ENCODE results near the gene ZFP90. TPM values are rescaled to one million over a fixed set of nuclear protein-coding genes. Genes with fewer than 3 reads are reported as not detected.
"Not testable (repeated sequence)": the region's sequence is repeated elsewhere in the genome, so short reads cannot be mapped to it uniquely, and the experiment has no call there.

Gene ZFP90
- 17.3 TPM for polyA plus RNA-seq (2013, experiment 1 of 2)
- 22.2 TPM for polyA plus RNA-seq (2013, experiment 2 of 2)

DNA sequence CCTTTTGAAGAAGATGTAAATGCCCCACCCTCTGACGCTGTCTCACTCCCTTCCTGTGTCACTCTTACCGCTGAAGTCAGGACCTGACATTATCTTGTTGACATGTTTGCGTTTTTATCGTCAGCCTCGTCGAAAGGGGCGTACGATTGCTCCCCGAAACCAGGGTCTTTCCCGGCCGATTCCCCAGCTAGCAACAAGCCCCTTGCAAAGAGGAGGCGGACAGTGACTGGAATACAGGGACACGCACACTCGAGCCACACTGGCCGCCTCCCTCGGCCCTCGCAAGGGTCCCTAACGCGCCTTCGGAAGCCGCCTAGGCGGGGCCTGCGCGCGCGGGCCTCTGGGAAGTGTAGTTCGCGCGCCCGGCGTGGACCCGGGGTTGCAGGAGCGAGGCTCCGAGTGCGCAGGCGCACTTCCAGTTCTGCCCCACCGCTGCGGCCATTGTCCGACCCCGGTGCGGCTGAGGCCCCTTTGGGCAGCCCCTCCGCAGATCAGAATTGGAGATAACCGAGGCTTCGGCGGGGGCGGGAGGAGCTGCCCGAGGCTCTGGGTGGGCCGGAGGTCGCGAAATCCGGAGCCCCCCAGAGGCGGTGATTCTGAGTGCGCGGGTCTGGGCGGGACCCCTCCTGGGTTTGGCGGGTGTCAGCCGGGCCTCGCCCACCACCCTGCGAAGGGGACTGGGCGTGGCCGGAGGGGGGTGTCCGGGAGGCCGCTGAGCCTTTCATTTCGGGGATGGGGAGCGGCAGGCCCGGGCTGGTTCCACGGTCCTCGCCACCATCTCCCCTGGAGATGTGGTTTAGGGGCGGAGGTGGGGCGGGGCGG is at the start of gene ZFP90:
ZFP90 (plus strand) TSS at position 412 of the 822 bp plus-strand sequence. CDS start 502 bp downstream, outside the sequence.
- peak within 1 kb of the TSS; percentile 69 for H3K9ac ChIP-seq (ENCODE audit: low read depth, low read length)
- H3K4me1 ChIP-seq (ENCODE audit: insufficient read depth, low read length), result peaks cover 5% of the 10 kb centered on the region; the same call in 1 of the 2 replicates
- peaks cover 16% of the 10 kb centered on the region for H3K36me3 ChIP-seq (ENCODE audit: insufficient read depth, low read length)
- under 1% methylated on average over 65 of the region's 71 CpGs for WGBS
- peak within 1 kb of the TSS; percentile 63 for H3K27ac ChIP-seq (ENCODE audit: low read depth, low read length)
- H3K9me3 ChIP-seq (ENCODE audit: insufficient read depth, low read depth, low read length), result no peaks in the 10 kb centered on the region
- no peaks in the 10 kb centered on the region for H3K27me3 ChIP-seq (ENCODE audit: insufficient read depth, low read length)
- H3K4me3 ChIP-seq (ENCODE audit: low read length), result peak within 1 kb of the TSS; percentile 65

DNA sequence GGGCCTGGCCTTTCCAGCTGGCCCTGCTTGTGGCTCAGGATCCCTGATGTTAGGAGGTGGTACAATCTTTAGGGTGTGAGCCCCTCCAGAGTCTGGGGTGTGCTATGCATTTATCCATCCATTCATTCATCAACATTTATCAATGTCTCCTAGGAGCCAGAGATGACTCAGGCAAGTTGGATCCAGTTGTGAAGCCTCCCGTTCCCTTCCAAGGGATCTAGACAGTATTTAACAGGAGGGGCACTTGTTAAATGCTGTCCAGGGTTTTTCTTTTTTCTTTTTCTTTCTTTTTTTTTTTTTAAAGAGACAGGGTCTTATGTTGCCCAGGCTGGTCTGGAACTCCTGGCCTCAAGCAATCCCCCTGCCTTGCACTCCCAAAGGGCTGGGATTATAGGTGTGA is 48.7 kb upstream of the ZFP90 start:
- 63% methylated on average over 1 of the region's 1 CpG for WGBS
- H3K27ac ChIP-seq (ENCODE audit: low read depth, low read length), result no peak overlapping the region
- no peak overlapping the region for H3K9ac ChIP-seq (ENCODE audit: low read depth, low read length)
- no peaks in the 10 kb centered on the region for H3K36me3 ChIP-seq (ENCODE audit: insufficient read depth, low read length)
- peaks cover 27% of the 10 kb centered on the region for H3K4me1 ChIP-seq (ENCODE audit: insufficient read depth, low read length)
- no peaks in the 10 kb centered on the region for H3K9me3 ChIP-seq (ENCODE audit: insufficient read depth, low read depth, low read length)
- H3K27me3 ChIP-seq (ENCODE audit: insufficient read depth, low read length), result no peaks in the 10 kb centered on the region
- no peak overlapping the region for H3K4me3 ChIP-seq (ENCODE audit: low read length)

DNA sequence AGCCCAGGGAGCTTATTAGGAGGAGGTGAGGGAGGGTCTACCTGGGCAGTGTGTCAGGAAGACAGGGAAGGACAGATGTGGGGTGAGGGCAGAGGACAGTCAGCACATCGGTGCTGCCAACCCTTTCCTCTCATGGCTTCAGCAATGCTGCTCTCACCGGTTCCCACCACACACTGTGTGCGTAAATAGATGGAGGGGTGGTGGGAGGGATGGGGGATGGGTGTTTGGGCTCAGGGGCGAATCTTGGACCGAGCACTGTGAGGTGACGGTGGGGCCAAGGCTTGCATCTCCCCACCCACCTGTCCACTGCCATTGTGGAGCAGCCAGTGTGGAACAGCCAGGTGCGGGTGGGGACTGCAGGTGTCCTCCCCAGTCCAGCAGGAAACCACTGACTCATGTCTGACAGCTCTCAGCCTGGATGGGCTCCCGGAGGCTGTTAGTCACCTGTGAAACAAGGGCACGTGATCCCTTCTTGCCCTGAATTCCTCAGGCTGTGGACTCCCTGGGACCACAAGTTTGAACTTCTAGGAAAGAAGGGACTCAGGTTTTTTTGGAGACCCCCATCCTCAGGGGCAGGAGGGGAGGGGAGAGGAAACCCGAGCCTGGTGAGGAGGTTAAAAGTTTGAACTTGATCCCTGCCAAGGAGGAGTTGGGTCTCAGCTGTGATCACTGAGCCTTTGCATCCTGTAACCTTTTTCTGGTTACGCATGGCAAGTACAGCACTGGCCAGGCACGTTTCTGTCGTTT is 48.1 kb upstream of the ZFP90 start:
- Histone ChIP-seq H3K4me3 (ENCODE audit: low read length) (no peak overlapping the region), H3K27ac (ENCODE audit: low read depth, low read length) (peak overlapping the region; percentile 30; the same call in 1 of the 2 replicates), H3K9me3 (ENCODE audit: insufficient read depth, low read depth, low read length) (no peaks in the 10 kb centered on the region), H3K36me3 (ENCODE audit: insufficient read depth, low read length) (no peaks in the 10 kb centered on the region), H3K27me3 (ENCODE audit: insufficient read depth, low read length) (no peaks in the 10 kb centered on the region), H3K4me1 (ENCODE audit: insufficient read depth, low read length) (peaks cover 27% of the 10 kb centered on the region), H3K9ac (ENCODE audit: low read depth, low read length) (no peak overlapping the region)
- WGBS, result 44% methylated on average over 12 of the region's 13 CpGs

DNA sequence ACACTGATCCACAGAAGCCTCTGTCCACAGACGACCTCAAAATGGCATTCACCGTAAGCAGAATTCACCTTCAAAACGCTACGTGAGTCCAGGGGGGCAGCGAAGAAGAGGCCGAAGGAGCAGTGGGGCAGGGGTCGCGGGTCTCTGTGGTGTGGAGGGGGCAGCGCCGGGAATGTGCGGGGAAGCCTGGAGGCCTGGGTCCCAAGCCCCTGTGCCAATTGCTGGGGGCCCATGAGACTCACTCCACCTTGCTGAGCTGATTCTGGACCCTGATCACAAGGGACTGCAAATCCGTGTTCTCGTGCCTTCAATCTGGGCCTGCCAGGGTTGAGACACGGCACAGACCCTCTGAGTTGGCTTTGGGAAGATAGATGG is 47.5 kb upstream of the ZFP90 start:
- H3K27me3 ChIP-seq (ENCODE audit: insufficient read depth, low read length), result no peaks in the 10 kb centered on the region
- no peak overlapping the region for H3K9ac ChIP-seq (ENCODE audit: low read depth, low read length)
- 91% methylated on average over 14 of the region's 14 CpGs for WGBS
- H3K27ac ChIP-seq (ENCODE audit: low read depth, low read length), result peak overlapping the region; percentile 30; the same call in 1 of the 2 replicates
- peaks cover 25% of the 10 kb centered on the region for H3K4me1 ChIP-seq (ENCODE audit: insufficient read depth, low read length)
- no peaks in the 10 kb centered on the region for H3K9me3 ChIP-seq (ENCODE audit: insufficient read depth, low read depth, low read length)
- no peak overlapping the region for H3K4me3 ChIP-seq (ENCODE audit: low read length)
- no peaks in the 10 kb centered on the region for H3K36me3 ChIP-seq (ENCODE audit: insufficient read depth, low read length)

DNA sequence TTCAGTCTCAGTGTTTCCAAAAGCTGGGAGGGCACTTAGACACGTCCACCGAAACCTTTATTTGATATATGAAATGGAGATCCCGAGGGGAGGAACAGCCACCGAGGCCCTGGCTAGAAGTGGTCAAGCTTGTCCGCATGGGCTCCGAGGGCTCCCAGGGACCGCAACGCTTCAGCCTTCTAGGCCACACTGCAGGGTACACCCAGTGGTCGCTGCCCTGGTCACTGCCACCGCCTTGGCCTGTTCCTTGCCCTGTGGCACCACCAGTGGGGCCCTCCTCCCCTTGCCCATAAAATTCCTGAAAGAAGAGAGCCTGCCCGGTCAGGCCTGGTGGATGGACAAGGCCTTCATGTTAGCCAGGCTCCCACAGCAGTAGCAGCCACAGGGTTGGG is 46.9 kb upstream of the ZFP90 start:
- H3K9ac ChIP-seq (ENCODE audit: low read depth, low read length), result no peak overlapping the region
- H3K36me3 ChIP-seq (ENCODE audit: insufficient read depth, low read length), result no peaks in the 10 kb centered on the region
- H3K4me3 ChIP-seq (ENCODE audit: low read length), result no peak overlapping the region
- 94% methylated on average over 11 of the region's 11 CpGs for WGBS
- no peaks in the 10 kb centered on the region for H3K27me3 ChIP-seq (ENCODE audit: insufficient read depth, low read length)
- H3K9me3 ChIP-seq (ENCODE audit: insufficient read depth, low read depth, low read length), result no peaks in the 10 kb centered on the region
- no peak overlapping the region for H3K27ac ChIP-seq (ENCODE audit: low read depth, low read length)
- H3K4me1 ChIP-seq (ENCODE audit: insufficient read depth, low read length), result peaks cover 19% of the 10 kb centered on the region

DNA sequence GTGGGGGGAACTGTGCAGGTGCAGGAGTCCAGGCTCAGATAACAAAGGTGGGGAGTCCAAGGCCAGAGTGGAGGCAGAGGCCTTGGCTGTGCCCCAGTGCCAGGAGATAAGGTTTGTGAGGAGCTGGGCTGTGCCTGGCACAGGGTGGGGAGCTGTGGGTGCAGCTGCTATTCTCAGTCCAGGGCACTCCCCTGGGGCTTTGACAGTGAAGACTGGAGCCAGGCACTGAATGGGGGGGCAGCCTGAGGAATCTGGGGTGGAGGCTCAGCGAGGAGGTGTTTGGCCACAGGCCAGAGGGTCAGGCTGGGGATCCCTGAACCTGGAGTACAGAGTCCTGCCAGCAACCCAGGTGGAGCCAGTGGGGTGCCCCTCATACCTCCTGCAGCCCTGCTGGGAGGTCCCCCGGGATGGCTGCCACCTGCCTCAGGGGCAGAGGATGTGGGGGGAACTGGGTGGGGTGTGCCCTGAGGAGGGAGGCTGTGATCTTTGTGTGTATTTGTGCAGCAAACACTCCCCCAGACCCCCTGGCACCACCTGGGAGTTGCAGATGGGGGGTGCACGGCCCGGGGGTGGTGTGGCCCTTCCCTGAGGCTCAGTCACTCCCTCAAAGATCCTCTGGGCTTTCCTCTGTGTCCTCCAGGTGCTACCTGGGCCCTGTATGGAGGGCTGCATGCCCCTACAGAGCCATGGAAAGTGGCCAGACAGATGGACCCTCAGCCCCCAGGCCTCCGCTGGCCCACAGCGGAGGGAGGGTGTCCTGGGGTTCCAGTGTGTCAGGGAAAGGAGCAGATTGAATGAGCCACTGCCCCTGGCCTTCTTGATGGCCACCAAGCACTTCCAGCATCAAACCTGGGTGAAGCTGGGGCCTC is 46.3 kb upstream of the ZFP90 start:
- Histone ChIP-seq H3K36me3 (ENCODE audit: insufficient read depth, low read length) (no peaks in the 10 kb centered on the region), H3K4me3 (ENCODE audit: low read length) (no peak overlapping the region), H3K9ac (ENCODE audit: low read depth, low read length) (no peak overlapping the region), H3K9me3 (ENCODE audit: insufficient read depth, low read depth, low read length) (no peaks in the 10 kb centered on the region), H3K4me1 (ENCODE audit: insufficient read depth, low read length) (peaks cover 13% of the 10 kb centered on the region; the same call in 1 of the 2 replicates), H3K27ac (ENCODE audit: low read depth, low read length) (no peak overlapping the region), H3K27me3 (ENCODE audit: insufficient read depth, low read length) (no peaks in the 10 kb centered on the region)
- WGBS, result 92% methylated on average over 6 of the region's 6 CpGs

DNA sequence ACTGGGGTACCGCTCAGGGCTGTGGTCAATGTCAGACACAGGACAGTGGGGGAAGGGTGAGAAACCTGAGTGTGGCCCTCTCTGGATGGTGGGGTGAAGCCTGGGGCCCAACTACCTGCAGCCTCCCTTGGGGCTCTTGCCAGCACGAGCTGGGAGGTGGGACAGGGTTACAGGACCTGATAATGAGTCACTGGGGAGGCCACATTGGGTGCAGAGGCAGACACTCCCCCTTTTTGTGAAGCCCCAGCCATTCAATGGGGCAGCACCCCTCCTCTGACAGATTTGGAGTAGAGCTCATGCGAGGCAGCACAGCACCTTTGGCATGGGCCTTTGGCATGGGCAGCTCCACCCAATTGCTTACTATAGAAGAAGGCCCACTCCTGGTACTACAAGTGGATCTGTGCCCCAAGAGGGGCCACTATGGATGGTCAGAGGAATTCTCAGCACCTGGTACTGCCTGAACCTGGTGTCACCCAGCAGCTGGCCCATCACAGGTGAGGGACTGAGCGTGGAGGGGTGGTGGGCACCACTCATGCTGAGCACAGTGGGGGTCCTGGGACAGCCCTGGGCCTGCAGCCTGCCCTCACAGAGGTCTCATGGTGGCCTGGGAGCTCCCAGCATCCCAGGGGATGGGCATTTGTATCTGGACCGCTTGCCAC is 45.5 kb upstream of the ZFP90 start:
- Histone ChIP-seq H3K4me3 (ENCODE audit: low read length) (no peak overlapping the region), H3K27ac (ENCODE audit: low read depth, low read length) (no peak overlapping the region), H3K27me3 (ENCODE audit: insufficient read depth, low read length) (no peaks in the 10 kb centered on the region), H3K4me1 (ENCODE audit: insufficient read depth, low read length) (peaks cover 12% of the 10 kb centered on the region; the same call in 1 of the 2 replicates), H3K36me3 (ENCODE audit: insufficient read depth, low read length) (no peaks in the 10 kb centered on the region), H3K9ac (ENCODE audit: low read depth, low read length) (no peak overlapping the region), H3K9me3 (ENCODE audit: insufficient read depth, low read depth, low read length) (no peaks in the 10 kb centered on the region)
- 95% methylated on average over 5 of the region's 5 CpGs for WGBS

DNA sequence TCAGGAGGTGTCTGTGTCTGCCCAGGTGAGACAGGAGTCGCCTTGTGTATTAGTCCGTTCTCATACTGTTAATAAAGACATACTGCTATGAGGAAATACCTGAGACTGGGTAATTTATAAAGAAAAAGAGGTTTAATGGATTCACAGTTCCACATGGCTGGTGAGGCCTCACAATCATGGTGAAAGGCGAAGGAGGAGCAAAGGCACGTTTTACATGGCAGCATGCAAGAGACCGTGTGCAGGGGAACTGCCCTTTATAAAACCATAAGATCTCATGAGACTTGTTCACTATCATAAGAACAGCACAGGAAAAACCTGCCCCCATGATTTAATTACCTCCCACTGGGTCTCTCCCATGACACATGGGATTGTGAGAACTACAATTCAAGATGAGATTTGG is 44.8 kb upstream of the ZFP90 start:
- H3K27me3 ChIP-seq (ENCODE audit: insufficient read depth, low read length); H3K27ac ChIP-seq (ENCODE audit: low read depth, low read length); H3K4me3 ChIP-seq (ENCODE audit: low read length); H3K9ac ChIP-seq (ENCODE audit: low read depth, low read length); H3K9me3 ChIP-seq (ENCODE audit: insufficient read depth, low read depth, low read length); H3K36me3 ChIP-seq (ENCODE audit: insufficient read depth, low read length): not testable (repeated sequence)
- WGBS, result 94% methylated on average over 5 of the region's 5 CpGs
- H3K4me1 ChIP-seq (ENCODE audit: insufficient read depth, low read length), result peaks cover 12% of the 10 kb centered on the region; the same call in 1 of the 2 replicates

DNA sequence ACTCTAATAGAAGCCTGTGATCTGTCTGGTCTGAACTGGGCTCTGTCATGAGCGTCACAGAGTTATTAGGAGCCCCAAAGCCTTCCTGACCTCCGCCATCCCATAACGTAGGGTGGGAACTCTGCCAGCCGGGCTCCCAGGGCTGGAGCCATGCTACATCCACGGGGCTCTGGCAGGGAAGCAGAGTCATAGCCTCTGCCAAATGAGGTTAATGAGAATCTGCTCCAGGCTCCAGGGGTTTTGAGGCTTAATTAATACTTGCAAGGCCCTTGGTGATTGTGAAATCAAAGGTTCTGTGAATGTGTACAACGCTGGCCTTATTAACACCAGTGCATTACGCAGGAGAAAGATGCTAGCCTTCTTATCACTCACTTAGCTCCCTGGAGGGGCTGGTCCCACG is 42.4 kb upstream of the ZFP90 start:
- 0 out of 2 replicates have a peak, but pooled peaks cover under 1% of the 10 kb centered on the region for H3K4me1 ChIP-seq (ENCODE audit: insufficient read depth, low read length)
- 88% methylated on average over 8 of the region's 8 CpGs for WGBS

DNA sequence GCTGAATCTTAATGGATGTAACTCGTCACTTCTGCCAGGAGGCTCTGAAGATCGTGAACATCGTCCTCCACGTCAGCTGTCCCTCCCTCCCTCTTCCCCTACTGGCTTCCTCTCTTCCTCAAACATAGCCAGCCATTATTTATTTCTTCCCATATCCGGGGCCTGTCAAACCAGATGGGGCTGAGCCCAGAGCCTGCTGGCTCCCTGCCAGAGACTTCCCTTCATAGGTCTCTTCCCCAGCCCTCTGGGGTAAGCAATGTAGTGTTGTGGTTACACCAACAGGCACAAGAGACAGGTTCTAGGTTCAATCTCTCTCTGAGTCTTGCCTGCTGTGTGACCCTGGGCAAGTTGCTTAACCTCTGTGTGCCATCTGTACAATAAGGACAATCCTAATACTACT is 40.1 kb upstream of the ZFP90 start:
- no peak overlapping the region for H3K27ac ChIP-seq (ENCODE audit: low read depth, low read length)
- H3K36me3 ChIP-seq (ENCODE audit: insufficient read depth, low read length), result no peaks in the 10 kb centered on the region
- no peaks in the 10 kb centered on the region for H3K9me3 ChIP-seq (ENCODE audit: insufficient read depth, low read depth, low read length)
- no peaks in the 10 kb centered on the region for H3K4me1 ChIP-seq (ENCODE audit: insufficient read depth, low read length)
- 91% methylated on average over 5 of the region's 5 CpGs for WGBS
- H3K9ac ChIP-seq (ENCODE audit: low read depth, low read length), result no peak overlapping the region
- no peaks in the 10 kb centered on the region for H3K27me3 ChIP-seq (ENCODE audit: insufficient read depth, low read length)
- no peak overlapping the region for H3K4me3 ChIP-seq (ENCODE audit: low read length)

More for the DNA sequence above, 42.4 kb upstream of the ZFP90 start:
- Histone ChIP-seq H3K9ac (ENCODE audit: low read depth, low read length) (no peak overlapping the region), H3K9me3 (ENCODE audit: insufficient read depth, low read depth, low read length) (no peaks in the 10 kb centered on the region), H3K27ac (ENCODE audit: low read depth, low read length) (no peak overlapping the region), H3K36me3 (ENCODE audit: insufficient read depth, low read length) (no peaks in the 10 kb centered on the region), H3K4me3 (ENCODE audit: low read length) (no peak overlapping the region), H3K27me3 (ENCODE audit: insufficient read depth, low read length) (no peaks in the 10 kb centered on the region)
